NCI-H1930 (cell line): ENCODE data around the gene CCDC102B.
"Not testable (repeated sequence)": the region's sequence is repeated elsewhere in the genome, so short reads cannot be mapped to it uniquely, and the experiment has no call there.

Source experiments
- DNase-seq, 2 experiments: peaks; one replicate each; lab custom pipeline; 2025; lab: John Stamatoyannopoulos, UW

Gene CCDC102B

GRCh38 chr18:68972176-68972575 is 174.3 kb downstream of the CCDC102B start:
- no peak for DNase-seq

- no peak for DNase-seq
Measured at GRCh38 chr18:68979737-68980136, 181.9 kb downstream of the CCDC102B start.

DNA sequence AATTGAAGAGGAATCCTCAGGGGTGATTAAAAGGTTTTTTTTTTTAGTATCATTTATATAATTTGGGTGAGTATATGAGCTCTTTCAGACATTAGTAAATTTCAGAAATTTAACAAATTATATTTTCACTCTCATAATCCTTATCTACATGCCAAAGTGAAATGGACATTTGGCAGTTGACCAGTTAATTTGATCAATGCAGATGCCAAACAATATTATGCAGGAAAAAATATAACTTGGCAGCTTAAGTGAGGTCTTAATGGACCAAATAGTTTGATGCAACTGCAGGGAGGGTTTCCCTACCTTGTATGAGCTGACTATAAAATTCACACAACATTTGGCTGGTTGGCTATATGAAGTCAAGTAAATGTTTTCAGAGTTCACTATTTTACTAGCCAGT is 185.2 kb downstream of the CCDC102B start:
- DNase-seq: no peak

- no peak for DNase-seq
Measured at GRCh38 chr18:68984342-68984741, 186.5 kb downstream of the CCDC102B start.

DNA sequence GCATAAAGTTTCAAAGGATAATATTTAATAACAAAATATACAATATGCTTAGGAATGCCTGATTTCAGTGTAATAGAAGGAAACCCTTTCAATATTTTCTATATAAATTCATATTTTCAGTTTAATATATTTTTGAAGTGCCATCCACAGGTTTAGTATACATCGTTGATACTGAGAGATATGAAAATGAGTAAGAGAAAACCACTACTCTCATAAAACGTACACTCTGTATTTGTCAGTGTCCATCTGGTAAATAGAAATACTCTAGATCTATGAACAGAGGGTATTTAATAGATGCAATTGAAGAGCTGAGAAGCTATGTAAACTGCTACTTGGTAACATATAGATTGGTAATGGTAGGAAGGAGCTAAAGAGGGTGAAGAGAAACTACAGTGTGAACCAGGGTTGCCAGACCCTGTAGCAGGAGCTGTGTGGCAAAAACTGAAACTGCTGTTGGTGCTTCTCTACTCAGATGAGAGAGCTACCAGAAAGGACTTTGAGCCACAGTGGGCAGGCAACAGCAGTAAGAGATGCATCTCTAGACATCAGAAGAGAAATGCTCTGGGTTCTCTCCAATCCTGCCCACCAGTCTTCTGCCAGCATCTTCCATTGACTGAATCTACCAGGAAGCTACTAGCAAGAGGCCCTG is 187.4 kb downstream of the CCDC102B start:
- no peak for DNase-seq

- no peak for DNase-seq
Measured at GRCh38 chr18:68991286-68991685, 193.4 kb downstream of the CCDC102B start.

- DNase-seq: no peak
Measured at GRCh38 chr18:68992719-68993482, 195.0 kb downstream of the CCDC102B start.

DNA sequence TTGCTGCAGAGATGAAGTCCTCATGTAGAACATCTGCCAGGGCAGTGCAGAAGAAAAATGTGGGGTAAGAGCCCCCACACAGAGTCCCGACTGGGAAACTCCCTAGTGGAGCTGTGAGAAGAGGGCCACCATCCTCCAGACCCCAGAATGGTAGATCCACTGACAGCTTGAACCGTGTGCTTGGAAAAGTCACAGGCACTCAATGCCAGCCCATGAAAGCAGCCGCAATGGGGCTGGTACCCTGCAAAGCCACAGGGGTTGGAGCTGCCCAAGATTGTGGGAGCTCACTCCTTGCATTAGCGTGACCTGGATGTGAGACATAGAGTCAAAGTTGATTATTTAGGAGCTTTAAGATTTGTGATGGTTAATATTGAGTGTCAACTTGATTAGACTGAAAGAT is 197.8 kb downstream of the CCDC102B start:
- DNase-seq: no peak

DNA sequence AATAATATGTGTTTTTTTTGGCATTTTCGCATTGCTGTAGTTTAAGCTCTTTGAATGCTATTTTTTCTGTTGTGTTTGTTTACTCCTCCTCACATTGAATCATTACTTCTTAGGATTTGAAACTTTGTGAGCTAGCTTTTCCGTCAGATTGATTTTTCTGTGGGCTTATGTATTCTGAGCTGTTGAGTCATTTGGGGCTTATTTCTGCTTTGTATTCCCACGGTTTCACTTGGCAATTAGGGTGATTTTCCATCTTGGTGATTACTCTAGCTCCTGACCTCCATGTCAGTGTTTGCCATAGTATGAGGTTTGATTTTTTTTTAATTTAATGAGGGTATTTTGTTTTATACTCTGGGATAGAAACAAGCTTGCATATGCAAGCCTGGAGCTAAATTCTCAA is 200.0 kb downstream of the CCDC102B start:
- no peak for DNase-seq

- DNase-seq: no peak
Measured at GRCh38 chr18:69000366-69000765, 202.5 kb downstream of the CCDC102B start.

DNA sequence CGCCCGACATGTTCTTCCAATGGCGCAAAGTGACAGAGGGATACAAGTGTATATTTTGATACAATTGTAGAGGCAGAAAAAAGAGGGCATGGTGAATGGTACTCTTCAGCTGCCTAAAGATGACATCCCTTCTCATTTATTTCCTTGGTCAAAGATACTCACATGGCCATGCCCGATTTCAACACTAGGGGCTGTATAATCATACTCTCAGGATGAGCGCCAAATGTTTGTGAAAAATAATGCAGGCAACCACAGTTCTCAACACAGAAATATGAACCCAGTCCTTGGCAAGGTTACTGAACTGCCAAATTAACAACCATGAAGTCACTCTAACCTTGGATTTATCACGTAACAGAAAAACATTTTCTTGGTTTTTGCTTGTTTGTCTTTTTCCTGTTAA is 204.4 kb downstream of the CCDC102B start:
- no peak for DNase-seq

DNA sequence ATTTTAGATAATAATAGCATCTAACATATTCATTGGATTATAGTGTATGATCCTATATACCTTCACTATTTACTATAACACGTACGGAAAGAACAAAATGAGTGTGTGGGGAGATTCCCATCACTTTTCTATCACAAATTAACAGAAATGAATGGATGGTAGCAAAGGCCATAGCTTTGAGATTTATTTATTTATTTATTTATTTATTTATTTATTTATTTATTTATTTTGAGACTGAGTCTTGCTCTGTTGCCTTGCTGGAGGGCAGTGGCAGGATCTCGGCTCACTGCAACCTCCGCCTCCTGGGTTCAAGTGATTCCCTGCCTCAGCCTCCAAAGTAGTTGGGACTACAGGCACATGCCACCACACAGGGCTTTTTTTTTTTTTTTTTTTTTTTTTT is 208.3 kb downstream of the CCDC102B start:
- not testable (repeated sequence) for DNase-seq

DNA sequence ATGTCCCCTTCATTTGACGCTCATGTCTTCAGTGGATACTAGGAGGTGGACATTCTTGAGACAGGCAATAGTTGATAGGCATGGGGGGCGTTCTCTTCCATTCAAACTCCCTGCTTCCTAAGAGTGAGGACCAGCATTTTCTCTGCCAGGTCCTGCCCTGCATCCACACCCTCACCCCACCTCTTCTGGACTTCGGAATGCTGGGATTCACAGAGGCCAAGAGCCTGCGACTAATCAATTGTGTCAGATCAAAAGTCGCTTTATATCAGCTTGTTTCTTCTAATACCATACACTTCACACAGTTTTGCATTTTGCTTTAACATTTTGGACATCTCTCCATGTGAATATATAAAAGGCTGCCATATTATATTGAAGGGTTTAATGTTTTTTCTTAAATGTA is 210.7 kb downstream of the CCDC102B start:
- no peak for DNase-seq

DNA sequence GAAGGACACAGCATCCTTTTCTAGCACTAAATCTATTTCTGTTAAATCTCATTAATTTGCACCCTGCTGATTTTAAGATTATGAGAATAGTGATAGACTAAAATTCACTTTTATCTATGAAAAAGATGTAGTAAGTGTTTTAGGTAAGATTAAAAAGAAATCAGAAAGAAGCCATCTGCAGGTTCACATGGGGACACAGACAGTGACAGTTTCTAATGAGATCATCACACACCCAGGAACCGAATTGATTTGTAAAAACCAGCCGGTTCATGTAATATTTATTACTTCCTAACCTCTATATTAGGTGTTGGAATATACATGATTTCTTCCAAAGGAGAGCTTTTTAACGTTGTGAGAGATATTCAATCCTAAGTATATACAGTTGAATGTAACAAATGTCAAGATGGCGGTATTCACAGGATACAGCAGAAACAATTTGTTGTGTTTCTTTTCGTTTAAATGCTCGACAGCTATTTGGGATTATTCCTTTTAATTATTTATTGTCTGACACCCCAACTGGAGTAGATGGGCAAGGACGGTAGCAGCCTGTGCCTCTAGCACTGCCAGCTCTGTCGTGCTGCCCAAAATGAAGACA is 223.4 kb downstream of the CCDC102B start:
- no peak for DNase-seq

DNA sequence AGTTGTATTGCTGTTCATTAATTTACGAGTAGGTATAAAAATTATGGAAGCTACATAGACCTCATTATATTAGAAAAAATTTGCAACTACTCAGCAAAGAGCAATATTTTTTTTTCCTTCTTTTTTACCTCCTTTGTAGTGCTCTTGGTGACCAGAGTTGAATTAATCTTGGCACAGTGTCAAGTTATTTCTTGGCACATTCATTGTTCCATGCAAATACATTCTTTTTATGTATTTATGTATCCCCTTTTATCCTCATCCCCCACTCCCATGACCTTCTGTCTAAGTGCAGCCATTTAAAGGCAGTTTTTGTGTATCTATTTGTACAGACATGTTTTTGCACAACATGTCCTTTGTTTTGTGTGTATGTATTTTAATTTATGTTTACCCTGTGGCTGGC is 224.5 kb downstream of the CCDC102B start:
- DNase-seq: no peak

- no peak for DNase-seq
Measured at GRCh38 chr18:69031571-69031970, 233.7 kb downstream of the CCDC102B start.

DNA sequence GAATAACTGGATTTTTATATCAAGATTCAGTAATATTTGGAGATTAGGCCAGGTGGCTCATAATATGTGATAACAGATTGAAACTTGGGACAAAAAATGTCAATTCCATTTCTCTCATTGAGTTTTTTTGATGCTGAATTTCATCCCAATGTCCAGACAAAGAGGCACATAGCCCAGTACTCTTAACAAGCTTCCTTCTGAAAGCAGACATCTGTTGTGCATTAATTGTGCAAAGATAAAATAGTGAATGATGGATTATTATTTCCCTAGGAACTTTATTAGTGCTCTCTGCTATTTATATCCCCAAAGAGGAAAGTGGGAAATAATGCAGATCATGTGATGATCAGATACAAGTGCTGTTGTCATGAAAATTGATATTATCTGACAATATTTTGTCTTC is 234.1 kb downstream of the CCDC102B start:
- DNase-seq: no peak

GRCh38 chr18:69035756-69036155 is 237.9 kb downstream of the CCDC102B start:
- no peak for DNase-seq

DNA sequence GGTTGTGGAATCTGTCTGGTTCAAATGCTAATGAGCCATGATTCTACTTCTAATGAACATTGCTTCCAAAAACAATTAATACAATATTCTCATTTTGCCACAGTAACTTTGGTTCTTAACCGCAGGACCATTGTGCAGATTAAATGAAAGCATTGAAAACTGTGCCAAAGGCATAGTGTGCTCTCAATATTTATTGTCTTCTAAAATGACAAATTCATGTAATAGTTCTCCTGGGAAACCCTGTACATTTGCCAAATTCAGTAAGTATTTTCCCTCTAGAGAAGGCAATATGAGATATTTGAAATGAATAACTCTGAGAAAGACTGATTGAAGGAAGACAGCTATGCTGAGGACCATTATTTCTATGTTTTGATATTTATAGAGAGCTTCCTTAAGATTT is 246.3 kb downstream of the CCDC102B start:
- DNase-seq: no peak

DNA sequence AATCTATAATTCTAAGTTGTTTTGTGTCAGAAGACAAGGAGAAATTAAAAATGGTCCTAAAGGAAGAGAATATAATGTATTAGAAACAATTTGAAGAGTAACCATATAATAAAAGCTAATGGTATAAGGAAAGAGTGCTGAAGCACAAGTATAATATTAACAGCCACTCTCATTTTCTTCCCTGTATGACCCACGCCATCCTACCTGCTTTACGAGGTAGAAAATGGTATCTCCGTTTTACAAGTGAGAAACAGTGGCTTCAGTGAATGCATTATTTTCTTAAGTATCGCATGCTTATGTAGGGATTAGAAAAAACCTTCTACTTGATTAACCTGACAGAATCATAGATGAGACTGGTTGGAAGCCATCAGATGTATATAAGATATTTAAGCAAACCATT is 266.2 kb downstream of the CCDC102B start:
- DNase-seq: no peak

DNA sequence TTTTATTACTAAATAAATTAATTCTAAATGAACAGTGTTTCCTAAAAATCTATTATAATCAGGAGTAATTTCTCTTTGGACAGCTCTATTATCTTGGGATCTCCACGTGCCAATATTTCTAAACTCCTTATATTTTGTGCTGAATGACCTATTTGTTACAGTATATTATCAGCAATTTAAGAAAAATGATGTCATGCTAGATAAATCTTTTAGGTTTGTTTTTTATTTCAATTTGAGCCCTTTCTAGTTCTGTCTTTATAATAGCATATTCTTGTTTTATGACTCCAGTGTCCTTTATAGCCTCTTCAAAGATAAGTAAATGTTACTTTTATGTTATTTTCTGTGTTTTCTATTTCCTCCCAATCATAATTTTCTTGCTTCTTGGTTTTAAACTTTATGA is 269.2 kb downstream of the CCDC102B start:
- no peak for DNase-seq

DNA sequence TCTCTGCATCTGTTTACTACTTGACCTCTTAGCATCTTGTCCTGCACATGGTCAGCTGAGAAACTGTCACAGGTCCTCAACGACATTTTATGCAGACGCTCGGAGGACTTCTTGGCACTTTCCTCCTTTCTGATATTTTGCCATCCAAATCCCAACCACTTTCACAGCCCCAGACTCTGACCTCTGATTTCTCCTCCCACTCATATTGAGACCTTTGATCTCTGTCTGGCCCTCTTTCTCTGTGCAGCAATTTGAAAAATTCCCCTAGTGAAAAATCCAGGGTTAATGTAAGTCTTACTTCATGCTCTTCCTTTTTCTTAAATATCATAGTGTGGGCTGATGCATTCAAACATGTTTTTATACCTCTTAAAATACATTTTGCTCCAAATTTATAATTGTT is 273.8 kb downstream of the CCDC102B start:
- DNase-seq: no peak

- no peak for DNase-seq
Measured at GRCh38 chr18:69081846-69082245, 284.0 kb downstream of the CCDC102B start.
